Right kidney (tissue), 9 donors: ENCODE measurements around the gene TNFAIP2.

Experiments used
- DNase-seq: peaks from one replicate; pipeline ENCODE4 v3.0.0-alpha.2; 2016
- long read RNA-seq, 8 donors: transcript quantifications; one replicate each; lab custom pipeline, GENCODE V29; 2026

Gene TNFAIP2, protein sequence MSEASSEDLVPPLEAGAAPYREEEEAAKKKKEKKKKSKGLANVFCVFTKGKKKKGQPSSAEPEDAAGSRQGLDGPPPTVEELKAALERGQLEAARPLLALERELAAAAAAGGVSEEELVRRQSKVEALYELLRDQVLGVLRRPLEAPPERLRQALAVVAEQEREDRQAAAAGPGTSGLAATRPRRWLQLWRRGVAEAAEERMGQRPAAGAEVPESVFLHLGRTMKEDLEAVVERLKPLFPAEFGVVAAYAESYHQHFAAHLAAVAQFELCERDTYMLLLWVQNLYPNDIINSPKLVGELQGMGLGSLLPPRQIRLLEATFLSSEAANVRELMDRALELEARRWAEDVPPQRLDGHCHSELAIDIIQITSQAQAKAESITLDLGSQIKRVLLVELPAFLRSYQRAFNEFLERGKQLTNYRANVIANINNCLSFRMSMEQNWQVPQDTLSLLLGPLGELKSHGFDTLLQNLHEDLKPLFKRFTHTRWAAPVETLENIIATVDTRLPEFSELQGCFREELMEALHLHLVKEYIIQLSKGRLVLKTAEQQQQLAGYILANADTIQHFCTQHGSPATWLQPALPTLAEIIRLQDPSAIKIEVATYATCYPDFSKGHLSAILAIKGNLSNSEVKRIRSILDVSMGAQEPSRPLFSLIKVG
- long read RNA-seq, donor 1, full-length matches to known transcripts = 2 of 2 reads
- long read RNA-seq, donor 1, partial matches to known transcripts = 0 of 2 reads
- long read RNA-seq, donor 1, other reads (novel, unspliced or antisense) = 0 of 2 reads
- long read RNA-seq, donor 2 = 0 reads
- long read RNA-seq, donor 3 = 0 reads
- long read RNA-seq, donor 4, partial matches to known transcripts = 0 of 2 reads
- long read RNA-seq, donor 4, other reads (novel, unspliced or antisense) = 0 of 2 reads
- long read RNA-seq, donor 5 = 0 reads
- long read RNA-seq, donor 6 = 0 reads
- long read RNA-seq, donor 7 = 0 reads
- long read RNA-seq, donor 8, full-length matches to known transcripts = 2 of 2 reads
- long read RNA-seq, donor 8, partial matches to known transcripts = 0 of 2 reads
- long read RNA-seq, donor 8, other reads (novel, unspliced or antisense) = 0 of 2 reads

GRCh38 chr14:103122947-103123633 is at the start of gene TNFAIP2:
TNFAIP2 (plus strand) TSS chr14:103123461; CDS start chr14:103126458, 2,997 bp downstream.
- peak; percentile 64 for DNase-seq

- DNase-seq = no peak
Observed at GRCh38 chr14:103073876-103074728, 49.2 kb upstream of the TNFAIP2 start.

DNA sequence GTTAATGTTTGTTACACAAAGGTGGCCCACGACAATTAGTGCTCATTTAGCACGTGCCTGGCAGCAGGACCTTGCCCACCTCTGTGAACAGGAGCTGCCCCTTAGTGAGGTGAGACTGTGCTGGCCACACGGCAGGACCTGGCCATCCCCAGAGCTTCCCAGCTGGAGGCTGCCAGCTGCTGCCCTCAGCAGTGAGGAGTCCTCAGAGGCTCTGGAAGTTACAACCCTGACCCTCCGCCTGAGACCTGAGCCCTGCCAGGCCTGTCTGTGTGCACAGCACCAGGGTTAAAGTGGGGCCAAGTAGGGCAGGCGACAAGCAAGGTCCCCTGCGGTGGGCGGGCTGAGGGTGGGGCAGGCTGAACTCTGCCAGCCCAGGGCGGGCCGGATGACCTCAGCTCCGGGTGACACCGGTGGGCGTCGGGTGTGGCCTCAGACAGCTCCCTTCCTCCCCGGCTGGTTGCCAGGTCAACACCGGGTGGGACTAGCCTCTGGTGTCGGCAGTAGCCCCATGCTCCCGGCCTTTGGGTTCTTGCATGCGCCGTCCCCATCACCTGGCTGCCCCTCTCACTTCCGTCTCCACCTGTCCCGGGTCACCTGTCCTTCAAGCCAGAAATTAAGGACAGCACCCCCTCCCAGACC is 48.4 kb upstream of the TNFAIP2 start:
- no peak for DNase-seq

DNA sequence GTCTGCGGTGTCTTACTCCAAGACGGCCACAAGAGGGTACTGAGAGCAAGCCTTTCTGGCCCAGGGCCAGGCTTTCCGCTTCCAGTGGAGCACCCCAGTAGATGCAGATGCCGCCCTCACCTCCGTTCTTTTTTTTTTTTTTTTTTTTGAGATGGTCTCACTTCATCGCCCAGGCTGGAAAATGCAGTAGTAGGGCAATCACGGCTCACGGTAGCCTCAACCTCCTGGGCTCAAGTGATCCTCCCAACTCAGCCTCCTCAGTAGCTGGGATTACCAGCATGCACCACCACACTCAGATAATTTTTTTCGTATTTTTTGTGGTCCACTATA is 44.9 kb upstream of the TNFAIP2 start:
- DNase-seq = no peak

DNA sequence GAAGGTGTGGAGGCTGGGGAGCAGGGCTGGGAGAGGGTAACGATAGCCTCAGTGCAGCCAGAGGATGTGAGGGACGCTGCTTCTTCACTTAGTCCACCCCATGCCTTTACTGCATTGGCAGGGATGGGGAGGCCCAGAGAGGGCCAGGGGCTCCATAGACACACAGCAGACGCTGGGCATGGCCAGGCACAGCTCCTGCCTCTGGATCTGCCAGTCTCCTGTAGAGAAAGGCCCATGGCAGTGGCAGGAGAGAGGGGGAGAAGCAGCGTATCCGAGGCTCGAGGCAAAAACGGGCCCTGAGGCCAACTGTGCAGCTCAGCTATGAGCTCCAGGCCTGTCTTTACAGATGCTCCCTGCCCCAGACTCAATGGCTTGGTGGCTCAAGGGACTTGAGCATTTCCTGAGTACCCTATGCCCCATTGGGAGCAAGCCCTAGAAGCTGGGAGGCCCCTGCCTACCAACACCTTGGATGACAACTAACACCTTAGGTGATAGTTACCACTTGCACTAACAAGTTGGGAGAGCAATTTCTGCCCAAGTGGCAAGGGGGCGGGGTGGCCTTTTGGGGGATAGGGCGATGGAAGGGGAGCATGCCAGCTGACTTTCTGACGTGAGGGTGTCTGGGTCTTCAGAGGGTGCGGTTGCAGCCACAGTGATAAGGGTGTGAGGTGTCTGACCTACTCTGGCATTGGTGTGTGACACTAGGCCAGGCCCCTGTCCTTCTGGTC is 44.2 kb upstream of the TNFAIP2 start:
- DNase-seq = no peak

DNA sequence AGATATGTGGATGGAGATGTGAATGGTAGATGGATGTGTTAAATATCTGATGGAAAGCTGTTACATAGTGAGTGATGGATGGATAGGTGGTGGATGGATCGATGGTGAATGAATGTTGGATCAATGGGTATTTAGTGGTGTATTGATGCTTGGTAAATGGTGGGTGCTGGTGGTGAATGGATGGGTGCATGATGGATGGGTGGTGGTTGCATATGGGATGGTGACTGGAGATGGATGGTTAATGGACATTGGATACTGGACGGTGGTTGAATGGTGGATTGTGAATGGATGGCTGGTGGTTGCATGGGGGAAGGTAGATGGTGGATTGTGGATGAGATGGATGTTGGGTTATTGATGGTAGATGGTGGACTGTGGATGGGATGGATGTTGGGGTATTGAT is 41.3 kb upstream of the TNFAIP2 start:
- no peak for DNase-seq

DNA sequence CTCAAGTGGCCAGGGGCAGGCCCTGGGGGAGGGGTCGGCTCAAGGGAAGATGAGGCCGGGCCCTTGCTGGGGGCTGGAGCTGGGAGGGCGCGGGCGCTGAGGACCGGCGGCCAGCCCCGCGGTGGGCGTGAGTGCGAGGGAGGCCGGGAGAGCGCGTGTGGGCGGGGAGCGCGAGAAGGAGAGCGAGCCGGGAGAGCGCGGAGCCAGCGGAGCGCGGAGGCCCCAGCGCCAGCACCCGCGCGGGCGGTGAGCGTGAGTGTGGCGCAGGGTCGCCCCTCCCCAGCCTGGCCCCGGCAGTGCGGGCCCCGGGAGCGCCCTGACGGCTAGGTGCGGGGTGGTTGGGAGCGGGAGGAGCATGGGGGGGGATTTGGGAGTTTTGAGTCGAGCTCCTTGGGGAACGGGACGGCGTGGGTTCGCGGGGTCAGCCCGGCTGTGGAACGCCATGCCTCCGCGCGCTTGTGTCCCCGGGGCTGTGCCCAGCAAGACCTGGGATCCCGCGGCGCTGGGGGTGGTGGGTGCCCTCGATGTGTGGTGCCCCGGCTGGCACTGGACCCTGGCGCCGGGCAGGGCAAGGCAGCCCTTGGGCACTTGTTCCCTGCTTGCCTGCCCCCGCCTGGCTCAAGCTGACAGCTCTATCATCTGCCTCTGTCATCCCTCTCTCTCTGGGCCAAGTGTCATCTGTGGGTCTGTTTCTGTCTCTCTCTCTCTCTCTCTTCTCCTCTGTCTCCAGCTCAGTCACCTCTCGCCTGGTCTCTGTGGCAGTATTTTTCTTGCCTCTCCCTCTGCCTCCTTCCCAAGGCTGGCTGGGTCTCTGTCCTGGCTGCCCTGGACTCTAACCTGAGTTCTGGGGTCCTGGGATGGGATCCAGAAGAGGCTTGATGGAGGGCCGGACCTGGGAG is 39.0 kb upstream of the TNFAIP2 start, which contains the start of gene LBHD2:
Gene LBHD2, plus strand, starts transcription at position 190 of the 899 bp plus-strand sequence. CDS start 1,803 bp downstream, outside the sequence.
- DNase-seq = no peak

GRCh38 chr14:103085106-103086091 is 37.9 kb upstream of the TNFAIP2 start:
- no peak for DNase-seq

GRCh38 chr14:103086771-103087342 is 36.4 kb upstream of the TNFAIP2 start:
- DNase-seq = no peak

DNA sequence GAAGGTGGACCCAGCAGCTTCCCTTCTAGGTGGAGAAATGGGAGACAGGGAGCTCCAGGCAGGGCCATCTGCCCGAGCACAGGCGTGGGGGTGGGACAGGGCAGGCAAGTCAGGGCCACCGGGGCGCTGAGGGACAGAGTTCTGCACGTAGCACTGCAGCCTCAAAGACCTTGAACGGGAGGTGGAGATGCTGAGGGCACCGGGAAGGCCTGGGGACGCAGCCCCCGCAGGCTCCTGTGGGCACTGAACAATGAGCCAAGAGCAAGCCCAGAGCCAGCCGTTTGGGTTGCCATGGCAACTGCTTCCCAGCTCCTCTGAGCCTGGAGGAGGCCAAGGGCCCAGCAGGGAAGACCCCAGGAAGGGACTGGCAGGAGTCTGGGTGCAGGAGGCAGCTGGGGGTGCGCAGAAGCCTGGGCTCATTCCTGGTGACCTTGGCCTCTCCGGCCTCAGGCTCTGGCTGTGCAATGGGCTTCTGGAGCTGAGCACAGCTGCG is 35.9 kb upstream of the TNFAIP2 start:
- no peak for DNase-seq

GRCh38 chr14:103088921-103089320 is 34.3 kb upstream of the TNFAIP2 start:
- no peak for DNase-seq

DNA sequence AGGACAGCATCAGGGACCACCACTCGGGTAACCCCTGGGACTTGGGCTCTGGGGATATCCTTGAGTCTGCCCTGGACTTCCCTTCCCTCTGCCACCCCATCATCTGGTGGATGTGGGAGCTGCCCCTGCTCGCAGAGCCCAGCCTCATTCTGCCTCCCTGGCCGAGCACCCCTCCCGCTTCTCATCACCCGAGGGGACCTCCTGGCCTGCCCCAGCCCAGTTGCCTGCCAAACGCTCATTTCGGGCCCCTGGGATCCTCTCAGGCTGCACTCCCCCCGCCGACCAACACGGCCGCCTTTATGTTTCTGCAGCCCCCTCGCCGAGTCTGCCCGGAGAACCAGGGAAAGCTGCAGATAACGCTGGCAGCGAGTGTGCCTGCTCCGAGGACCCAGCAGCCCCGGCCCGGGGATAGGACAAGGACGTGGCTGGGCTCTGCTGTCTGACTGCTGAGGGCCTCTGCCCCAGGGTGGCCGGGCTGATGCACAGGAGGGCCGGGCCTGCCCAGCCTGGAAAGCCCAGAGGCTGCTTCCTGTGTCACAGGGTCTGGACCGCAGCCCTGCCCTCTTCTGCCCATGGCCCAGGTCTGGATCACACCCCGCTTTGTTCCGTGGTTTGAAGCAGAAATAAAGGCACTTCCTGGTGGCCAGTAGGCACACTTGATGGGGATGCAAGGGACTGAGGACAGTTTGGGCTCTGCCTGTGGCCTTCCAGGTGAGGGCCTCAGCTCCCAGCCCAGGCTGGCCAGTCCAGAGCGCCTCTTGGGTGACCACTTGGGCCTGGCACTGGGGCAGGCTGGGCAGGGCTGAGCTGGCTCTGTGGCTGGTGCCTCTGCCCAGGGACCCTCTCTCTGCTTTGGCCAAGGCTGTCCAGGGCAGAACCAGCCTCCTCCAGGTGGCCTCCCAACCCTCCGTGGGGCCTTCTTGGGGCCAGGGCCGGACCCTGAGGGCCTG is 33.6 kb upstream of the TNFAIP2 start:
- DNase-seq = no peak

- DNase-seq = no peak
Observed at GRCh38 chr14:103090481-103091020, 32.7 kb upstream of the TNFAIP2 start.

- no peak for DNase-seq
Observed at GRCh38 chr14:103091041-103091882, 32.0 kb upstream of the TNFAIP2 start.

DNA sequence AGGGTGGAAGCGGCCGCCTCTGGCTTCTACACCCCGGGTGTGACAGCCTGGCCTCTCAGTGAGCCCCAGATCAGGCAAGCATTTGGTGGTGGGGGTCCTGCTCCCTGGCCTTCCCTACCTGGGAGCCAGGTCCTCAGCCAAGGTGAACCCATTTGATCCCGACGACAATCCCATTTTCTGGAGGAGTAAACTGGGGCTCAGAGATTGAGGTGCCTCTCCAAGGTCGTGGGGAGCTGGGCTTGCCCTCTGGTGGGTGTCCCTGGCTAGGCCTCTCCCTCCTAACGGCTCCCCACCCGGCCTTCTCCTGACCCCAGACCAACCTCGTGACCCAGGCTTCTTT is 31.4 kb upstream of the TNFAIP2 start:
- DNase-seq = no peak
